Renal cortical epithelial cell (primary cell): ENCODE data around the gene C2CD4C. TPM values are rescaled to one million over a fixed set of nuclear protein-coding genes. Genes with fewer than 3 reads are reported as not detected.
"Not testable (repeated sequence)": the region's sequence is repeated elsewhere in the genome, so short reads cannot be mapped to it uniquely, and the experiment has no call there.

Experiments
- DNase-seq: peaks from one replicate; pipeline ENCODE4 v3.0.0-alpha.2; 2011; ENCODE audit warnings: low read depth
- total RNA-seq: library from RNA; depleted of rRNA; stranded (reverse); fragments of >200 nt; gene quantifications from 2 replicates; pipeline ENCODE4 v1.2.3, GENCODE V29; 2014

C2CD4C gene
- total RNA-seq, 1 donor from 2014 or later, result 0.20 TPM

GRCh38 chr19:383922-384798 is 24.8 kb downstream of the C2CD4C start:
- peak; percentile 18 for DNase-seq

GRCh38 chr19:383040-383439 is 25.9 kb downstream of the C2CD4C start:
- DNase-seq, result no peak

GRCh38 chr19:382578-382977 is 26.4 kb downstream of the C2CD4C start:
- DNase-seq, result peak; percentile 85

- DNase-seq, result not testable (repeated sequence)
These were observed 27.0 kb downstream of the C2CD4C start for GRCh38 chr19:381901-382300.

GRCh38 chr19:380618-381219 is 28.2 kb downstream of the C2CD4C start:
- not testable (repeated sequence) for DNase-seq

- no peak for DNase-seq
These were observed 29.2 kb downstream of the C2CD4C start for GRCh38 chr19:379796-380195.

GRCh38 chr19:378706-379105 is 30.2 kb downstream of the C2CD4C start:
- no peak for DNase-seq

GRCh38 chr19:377801-378581 is 31.0 kb downstream of the C2CD4C start:
- peak; percentile 9 for DNase-seq

- DNase-seq, result no peak
These were observed 32.9 kb downstream of the C2CD4C start for GRCh38 chr19:376111-376470.

GRCh38 chr19:375395-376110 is 33.4 kb downstream of the C2CD4C start:
- DNase-seq, result no peak

GRCh38 chr19:374886-375235 is 34.1 kb downstream of the C2CD4C start:
- no peak for DNase-seq

GRCh38 chr19:374183-374885 is 34.6 kb downstream of the C2CD4C start:
- no peak for DNase-seq

- DNase-seq, result no peak
These were observed 35.4 kb downstream of the C2CD4C start for GRCh38 chr19:373391-374182.

GRCh38 chr19:372306-372890 is 36.5 kb downstream of the C2CD4C start:
- DNase-seq, result no peak

GRCh38 chr19:371501-372168 is 37.3 kb downstream of the C2CD4C start:
- no peak for DNase-seq

- no peak for DNase-seq
These were observed 38.2 kb downstream of the C2CD4C start for GRCh38 chr19:370641-371330.

GRCh38 chr19:369876-370275 is 39.1 kb downstream of the C2CD4C start:
- no peak for DNase-seq

- DNase-seq, result no peak
These were observed 39.7 kb downstream of the C2CD4C start for GRCh38 chr19:369256-369655.

- DNase-seq, result no peak
These were observed 40.3 kb downstream of the C2CD4C start for GRCh38 chr19:368630-369024.
